Psoas muscle (tissue), 8 donors: ENCODE data around the gene CDRT15L2. TPM values are rescaled to one million over a fixed set of nuclear protein-coding genes. Genes with fewer than 3 reads are reported as not detected.
"Not testable (repeated sequence)": the region's sequence is repeated elsewhere in the genome, so short reads cannot be mapped to it uniquely, and the experiment has no call there.

Source experiments
- ATAC-seq, 4 donors: fragments of 200-7000 bp; cut with Tn5 transposase; one replicate each; pipeline ENCODE4 v1.9.1; 2020; ENCODE audit warnings: moderate library complexity in 3 of 4, mild to moderate bottlenecking in 2 of 4
- DNase-seq, 2 donors: peaks; one replicate each; pipeline ENCODE4 v3.0.0-alpha.2; 2020
- H3K27ac ChIP-seq: fragments of 200-600 bp; one replicate; pipeline ENCODE4 v1.8.0; 2022
- H3K27me3 ChIP-seq, 3 donors: fragments of 200-600 bp in 1 of 3; one replicate each; pipeline versions ENCODE4 v1.6.1 to v1.8.0; 2013 to 2022; ENCODE audit warnings: low read length in 2 of 3, mild to moderate bottlenecking in 2 of 3, moderate library complexity in 1 of 3; ENCODE audit not compliant: insufficient read depth in 3 of 3
- H3K36me3 ChIP-seq, 2 donors: fragments of 200-600 bp in 1 of 2; one replicate each; pipeline versions ENCODE4 v1.6.1 to v1.8.0; 2013 to 2022; ENCODE audit warnings: low read depth in 1 of 2, mild to moderate bottlenecking in 1 of 2, moderate library complexity in 1 of 2; ENCODE audit not compliant: insufficient read depth in 1 of 2
- H3K4me1 ChIP-seq: fragments of 200-600 bp; one replicate; pipeline ENCODE4 v1.8.0; 2022
- H3K4me3 ChIP-seq: fragments of 200-600 bp; one replicate; pipeline ENCODE4 v1.8.0; 2022; ENCODE audit warnings: mild to moderate bottlenecking
- H3K9me3 ChIP-seq: fragments of 200-600 bp; one replicate; pipeline ENCODE4 v1.8.0; 2022
- WGBS, 3 donors: extraction: QIAGEN DNeasy Blood & Tissue Kit; methylation state at CpG; one replicate each; pipeline versions ENCODE4 v1.1.6 to v1.1.7; 2013; 5-methylcytosine and 5-hydroxymethylcytosine counted together
- intact Hi-C, 2 donors: fragments of 100-400 bp; cut with DNase I; formaldehyde crosslinking; loops; one replicate each; pipeline versions ENCODE4 v1.11.0 to v1.14.2; 2022
- long read RNA-seq, 2 donors: library from polyadenylated mRNA; unstranded; transcript quantifications; one replicate each; pipeline ENCODE4 v2.0.0, GENCODE V29; 2021
- polyA plus RNA-seq, 3 donors: library from polyadenylated mRNA; stranded (reverse); fragments of 200-250 nt; gene quantifications; one replicate each; pipeline ENCODE4 v1.2.3, GENCODE V29; 2013
- total RNA-seq, 4 donors: library from RNA; stranded (reverse); fragmentation: NEBNext Ultra II Directional in 2 of 4; extraction: Animal tissue kit (Norgen Biotek cat#: 25700) in 2 of 4; gene quantifications; one replicate each; pipeline versions ENCODE4 v1.2.1 to v1.2.4, GENCODE V29; 2021 to 2023
- donor health status: healthy with polysubstance abuse.
- donor health status: DM: no; HTN: no; CAD: no; lungs with moderate emphysema.
- donor health status: Bipolar disorder and iron deficiency.
- donor health status: healthy.
- donor health status: DM: yes; HTN: yes; CAD: no.
- donor health status: DM: no; HTN: no; CAD: no.
- donor health status: DM: no; HTN: no; CAD: no.
- donor health status: DM: yes; HTN: yes; CAD: no.

CDRT15L2 gene
- not detected for total RNA-seq
- not detected for polyA plus RNA-seq
- long read RNA-seq, donor 1: 0 reads
- long read RNA-seq, donor 2: 0 reads

DNA sequence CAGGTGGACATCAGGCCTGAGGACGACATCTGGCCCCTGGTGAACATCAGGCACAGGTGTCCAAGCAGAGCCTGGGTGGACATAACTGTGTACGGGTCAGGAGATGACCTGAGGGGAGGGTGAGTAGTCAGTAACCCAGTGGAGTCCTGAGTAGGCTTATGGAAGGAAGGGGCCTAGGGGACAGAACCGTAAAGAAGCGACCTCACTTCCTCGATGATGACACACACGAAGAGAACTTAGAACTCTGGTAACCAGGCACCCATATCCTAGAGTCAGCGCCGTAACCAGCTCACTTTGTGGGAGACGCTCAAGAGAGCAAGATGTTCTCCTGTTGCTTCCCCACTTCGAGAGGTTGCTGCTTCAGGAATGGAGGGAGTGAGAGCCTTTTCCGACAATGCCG, at the start of gene CDRT15L2:
CDRT15L2 (plus strand) TSS at position 301 of the 400 bp plus-strand sequence; CDS start at position 321, 20 bp downstream.
- intact Hi-C loops, H3K27me3 ChIP-seq, H3K4me1 ChIP-seq, H3K27ac ChIP-seq, ATAC-seq, H3K9me3 ChIP-seq, DNase-seq, H3K36me3 ChIP-seq, H3K4me3 ChIP-seq: not testable (repeated sequence)
- 87 to 93% (median 91%) methylated on average over 10 to 12 of the region's 12 CpGs for WGBS, 3 donors

DNA sequence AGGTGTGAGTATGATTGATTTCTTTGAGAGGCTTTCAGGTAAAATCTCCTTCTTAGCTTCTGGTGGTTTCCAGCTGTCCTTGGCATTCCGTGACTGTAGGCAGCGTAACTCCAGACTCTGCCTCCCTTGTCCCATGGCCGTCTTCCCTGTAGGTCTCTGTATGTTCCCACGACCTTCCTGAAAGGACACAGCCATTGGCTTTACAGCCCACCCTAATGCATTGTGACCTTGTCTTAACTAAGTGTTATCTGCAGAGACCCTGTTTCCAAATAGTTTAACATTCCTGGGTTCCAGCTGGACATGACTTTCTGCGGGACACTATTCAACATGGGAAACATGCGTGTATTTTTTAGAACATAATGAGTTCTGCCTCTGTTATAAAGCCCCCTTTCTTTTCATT, 49.4 kb upstream of the CDRT15L2 start:
- H3K36me3 ChIP-seq, H3K27me3 ChIP-seq, H3K9me3 ChIP-seq, H3K27ac ChIP-seq, H3K4me3 ChIP-seq, DNase-seq, ATAC-seq, intact Hi-C loops, H3K4me1 ChIP-seq: not testable (repeated sequence)
- 23 to 55% (median 38%) methylated on average over 2 to 4 of the region's 6 CpGs for whole genome bisulfite sequencing, 3 donors

DNA sequence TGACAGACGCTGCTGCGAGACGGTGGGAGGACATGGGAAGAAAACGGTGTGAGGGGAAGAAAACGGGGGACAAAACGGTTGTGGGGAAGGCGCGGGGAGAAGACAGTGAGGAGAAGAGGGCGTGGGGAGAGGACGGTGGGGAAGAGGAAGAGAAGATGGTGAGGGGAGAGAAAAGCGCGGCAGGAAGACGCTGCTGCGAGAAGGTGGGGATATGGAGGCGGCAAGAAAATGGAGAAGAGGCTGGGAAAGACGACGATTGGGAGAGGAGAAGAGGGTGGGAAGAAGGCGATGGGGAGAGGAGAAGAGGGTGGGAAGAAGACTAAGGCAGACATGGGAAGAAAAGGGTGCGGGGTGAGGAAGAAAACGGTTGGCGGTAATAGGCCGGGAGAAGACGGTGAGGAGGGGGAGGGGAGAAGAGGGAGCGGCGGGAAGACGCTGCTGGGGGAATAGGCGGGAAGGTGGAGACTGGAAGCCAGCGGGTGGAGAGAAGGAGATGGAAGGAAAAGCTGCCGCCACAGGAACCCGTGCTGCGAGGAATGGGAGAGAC, 46.9 kb upstream of the CDRT15L2 start:
- intact Hi-C loops, H3K36me3 ChIP-seq, H3K4me3 ChIP-seq, H3K9me3 ChIP-seq, H3K27me3 ChIP-seq, H3K4me1 ChIP-seq, H3K27ac ChIP-seq, DNase-seq: not testable (repeated sequence)
- ATAC-seq: peak in 1 of 4 donors; percentile 65
- WGBS, 3 donors: 0 to 2% (median 0%) methylated on average over 7 to 15 of the region's 31 CpGs

DNA sequence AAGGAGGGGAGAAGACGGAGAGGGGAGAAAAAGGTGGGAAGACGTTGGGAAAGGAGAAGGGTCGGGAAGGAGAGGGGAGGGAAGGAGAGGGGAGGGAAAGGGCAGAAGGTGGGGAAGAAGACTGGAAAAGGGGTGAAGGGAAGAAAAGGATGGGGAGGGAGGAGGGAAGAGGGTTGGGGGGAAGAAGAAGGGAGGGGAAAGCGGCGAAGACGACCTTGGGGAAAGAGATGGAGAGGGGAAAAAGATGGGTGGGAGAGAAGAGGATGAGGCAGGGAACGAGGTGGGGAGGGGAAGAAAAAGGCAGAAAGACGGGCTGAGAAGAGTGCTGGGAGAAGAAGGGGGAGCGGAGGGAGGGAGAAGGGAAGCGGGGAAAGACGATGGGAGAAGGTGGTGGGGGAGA, 46.3 kb upstream of the CDRT15L2 start:
- intact Hi-C loops, H3K27ac ChIP-seq, H3K27me3 ChIP-seq, H3K4me1 ChIP-seq, DNase-seq, ATAC-seq, H3K4me3 ChIP-seq, H3K9me3 ChIP-seq, H3K36me3 ChIP-seq: not testable (repeated sequence)
- WGBS, 3 donors: 1 to 7% (median 4%) methylated on average over 8 to 11 of the region's 11 CpGs

DNA sequence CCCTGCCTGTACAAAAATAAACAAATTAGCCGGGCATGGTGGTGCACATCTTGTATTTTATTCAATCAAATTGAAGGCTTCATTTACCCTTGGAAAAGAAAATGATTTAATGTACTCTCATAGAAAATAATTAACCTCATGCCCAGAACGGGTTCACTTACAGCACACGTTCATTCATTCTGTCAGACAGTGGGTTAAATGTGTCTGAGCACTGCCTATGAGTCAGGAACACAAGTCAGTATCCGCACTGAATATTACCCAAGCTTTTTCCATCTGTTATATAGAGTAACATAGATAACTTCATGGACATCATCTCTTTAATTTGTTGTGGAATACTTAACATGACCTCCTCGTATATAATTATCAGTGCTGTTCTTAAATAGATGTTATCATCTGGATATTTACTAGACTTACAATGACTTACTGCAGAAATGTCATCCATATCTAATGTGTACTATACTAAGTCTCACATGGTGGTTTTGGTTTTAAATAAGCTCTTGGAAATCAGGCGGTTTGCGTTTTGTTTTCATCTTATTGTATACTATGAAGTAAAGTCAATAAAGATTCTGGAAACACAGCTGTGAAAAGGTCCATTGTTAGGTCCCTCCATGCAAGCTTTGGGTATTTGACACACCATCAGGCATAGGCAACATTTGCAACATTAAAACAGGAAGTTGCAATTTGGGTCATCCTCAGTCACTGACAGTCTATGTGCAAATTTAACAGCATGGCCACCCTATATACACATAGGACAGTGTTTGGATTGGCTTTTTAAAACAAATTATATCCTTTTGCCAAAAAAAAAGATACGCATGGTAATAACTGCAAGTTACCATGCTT, 44.6 kb upstream of the CDRT15L2 start:
- ATAC-seq, H3K9me3 ChIP-seq, intact Hi-C loops, H3K4me3 ChIP-seq, DNase-seq, H3K36me3 ChIP-seq, H3K27me3 ChIP-seq, H3K4me1 ChIP-seq, H3K27ac ChIP-seq: not testable (repeated sequence)
- 49 to 59% (median 51%) methylated on average over 8 of the region's 8 CpGs for WGBS, 3 donors

DNA sequence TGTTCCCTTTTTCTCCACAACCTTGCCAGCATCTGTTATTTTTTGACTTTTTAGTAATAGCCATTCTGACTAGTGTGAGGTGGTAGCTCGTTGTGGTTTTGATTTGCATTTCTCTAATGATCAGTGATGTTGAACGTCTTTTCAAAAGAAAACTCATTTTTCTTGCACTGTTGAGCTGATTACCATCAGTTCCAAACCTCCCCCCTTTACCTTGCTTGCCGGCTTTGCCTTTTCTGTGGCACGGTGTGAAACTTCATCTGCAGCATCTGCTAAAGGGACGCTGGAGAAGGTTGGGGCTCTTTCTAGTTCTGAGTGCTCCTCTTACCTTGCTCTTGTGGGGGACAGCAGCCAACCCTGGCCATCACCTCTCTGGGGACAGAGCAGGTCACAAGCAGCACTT, 39.1 kb upstream of the CDRT15L2 start:
- not testable (repeated sequence) for ATAC-seq, H3K36me3 ChIP-seq, H3K9me3 ChIP-seq

DNA sequence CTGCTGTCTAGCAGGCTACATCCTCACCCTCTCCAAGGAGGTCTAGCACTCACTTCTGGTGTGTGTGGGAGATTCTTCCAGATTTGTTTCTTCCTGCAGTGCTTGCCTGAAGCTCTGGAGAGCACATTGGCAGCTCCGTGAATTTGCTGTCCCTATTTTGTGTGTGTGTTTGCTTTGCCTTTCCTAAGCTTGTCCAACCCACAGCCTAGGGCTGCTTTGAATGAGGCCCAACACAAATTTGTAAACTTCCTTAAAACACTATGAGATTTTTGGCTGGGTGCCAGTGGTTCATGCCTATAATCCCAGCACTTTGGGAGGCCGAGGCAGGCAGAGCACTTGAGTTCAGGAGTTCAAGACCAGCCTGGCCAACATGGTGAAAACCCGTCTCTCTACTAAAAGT, 38.7 kb upstream of the CDRT15L2 start:
- intact Hi-C loops, DNase-seq, ATAC-seq, H3K4me1 ChIP-seq, H3K9me3 ChIP-seq, H3K27ac ChIP-seq, H3K4me3 ChIP-seq, H3K36me3 ChIP-seq, H3K27me3 ChIP-seq: not testable (repeated sequence)
- 22 to 27% (median 25%) methylated on average over 2 of the region's 3 CpGs for WGBS, 3 donors

More for the DNA sequence above, 39.1 kb upstream of the CDRT15L2 start:
- DNase-seq, H3K4me3 ChIP-seq, H3K4me1 ChIP-seq, H3K27me3 ChIP-seq, H3K27ac ChIP-seq, intact Hi-C loops: not testable (repeated sequence)
- WGBS, 3 donors: 57 to 65% (median 63%) methylated on average over 1 to 3 of the region's 5 CpGs

DNA sequence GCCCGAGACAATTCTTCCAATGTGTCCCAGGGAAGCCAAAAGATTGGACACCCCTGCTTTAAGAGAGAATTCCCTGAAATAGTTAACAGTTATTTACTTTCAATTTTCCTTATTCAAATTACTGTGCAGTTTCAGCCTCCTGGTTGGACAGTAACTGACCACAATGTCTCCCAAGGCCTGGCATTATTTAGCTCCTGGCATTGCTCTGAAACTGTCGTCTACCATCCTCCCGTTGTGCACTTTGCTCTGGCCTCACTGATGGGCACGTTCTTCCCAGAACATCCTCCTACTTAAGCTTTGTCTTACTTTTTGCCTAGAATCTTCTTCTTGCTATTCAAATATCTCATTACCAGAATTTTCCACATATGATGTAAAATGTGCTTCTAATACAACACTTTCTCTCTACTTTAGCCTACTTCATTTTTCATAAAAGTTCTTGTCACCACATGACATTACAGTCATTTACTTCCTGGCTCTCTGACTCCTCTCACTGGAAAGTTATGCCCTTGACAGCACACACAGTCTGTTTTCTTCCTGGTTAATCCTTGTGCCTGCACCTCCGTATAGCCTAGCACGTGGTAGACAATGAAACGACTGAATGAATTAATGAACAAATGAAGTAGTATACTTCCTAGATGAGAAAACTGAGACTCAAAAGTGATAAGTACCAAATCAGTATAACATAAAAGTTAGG, 37.5 kb upstream of the CDRT15L2 start:
- H3K4me3 ChIP-seq, intact Hi-C loops, H3K4me1 ChIP-seq, DNase-seq, H3K9me3 ChIP-seq, H3K36me3 ChIP-seq, ATAC-seq, H3K27me3 ChIP-seq, H3K27ac ChIP-seq: not testable (repeated sequence)
- WGBS, 3 donors: 45 to 47% (median 46%) methylated on average over 7 of the region's 7 CpGs

DNA sequence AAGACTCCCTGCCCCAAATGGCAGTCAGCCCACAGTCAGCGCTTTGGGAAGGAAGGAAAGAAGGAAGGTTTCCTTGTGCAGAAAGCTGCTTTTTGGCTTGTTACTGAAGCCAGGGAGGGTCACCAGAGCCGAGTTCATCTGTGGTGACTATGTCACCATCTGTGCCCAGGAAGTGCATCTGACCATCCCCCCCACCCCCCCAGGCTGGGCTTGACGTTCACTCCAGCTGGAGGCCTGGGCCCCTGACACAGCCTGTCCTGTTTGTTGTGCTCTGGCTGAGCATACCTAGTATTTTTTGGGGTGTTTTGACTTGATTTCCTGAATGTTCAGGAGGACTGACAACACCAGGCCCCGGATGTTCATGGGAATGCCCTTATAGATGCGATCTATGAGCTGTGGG, 31.6 kb upstream of the CDRT15L2 start:
- H3K4me1 ChIP-seq, ATAC-seq, H3K9me3 ChIP-seq, H3K27ac ChIP-seq, H3K27me3 ChIP-seq, H3K4me3 ChIP-seq, H3K36me3 ChIP-seq, intact Hi-C loops, DNase-seq: not testable (repeated sequence)
- WGBS, 3 donors: 13 to 36% (median 28%) methylated on average over 2 to 3 of the region's 5 CpGs

DNA sequence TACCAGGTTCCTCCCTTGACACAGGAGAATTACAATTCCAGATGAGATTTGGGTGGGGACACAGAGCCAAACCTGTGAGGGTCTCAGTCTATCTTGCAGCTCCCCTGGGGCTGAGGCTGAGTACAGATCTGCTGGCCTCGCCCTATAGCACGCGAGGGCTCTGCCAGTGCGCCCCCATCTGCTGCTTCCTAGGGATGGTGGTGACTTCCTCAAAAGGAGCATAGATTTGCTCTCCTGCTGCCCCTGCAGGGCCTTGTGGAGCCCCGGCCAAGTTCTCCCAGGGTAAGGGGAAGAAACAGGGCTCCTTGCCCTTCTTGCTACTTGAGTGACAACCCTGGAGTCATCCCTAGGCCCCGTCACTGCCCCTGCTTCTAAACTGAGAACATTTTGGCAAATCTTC, 26.6 kb upstream of the CDRT15L2 start:
- DNase-seq, H3K4me1 ChIP-seq, H3K27ac ChIP-seq, H3K36me3 ChIP-seq, intact Hi-C loops, H3K27me3 ChIP-seq, H3K9me3 ChIP-seq, ATAC-seq, H3K4me3 ChIP-seq: not testable (repeated sequence)
- 72 to 82% (median 81%) methylated on average over 3 to 6 of the region's 6 CpGs for WGBS, 3 donors

DNA sequence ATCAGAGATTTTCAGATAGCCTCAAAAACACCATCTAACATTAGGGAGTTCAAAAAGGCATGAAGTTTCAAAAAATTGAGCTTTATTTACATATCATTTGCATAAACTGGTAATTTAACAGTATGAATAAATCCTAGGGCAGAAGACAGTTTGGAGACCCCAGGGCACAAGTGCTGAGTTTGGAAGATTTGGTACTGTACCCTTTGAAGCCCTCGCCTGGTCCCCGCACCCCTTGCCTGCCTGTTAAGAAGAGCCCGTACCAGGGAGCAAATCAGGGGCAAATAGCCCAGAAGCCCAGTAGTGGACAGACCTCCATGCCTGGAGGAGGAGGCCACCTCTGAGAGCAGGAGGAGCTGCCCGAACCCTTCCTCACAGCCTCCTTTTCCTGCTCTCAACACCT, 24.8 kb upstream of the CDRT15L2 start:
- H3K27me3 ChIP-seq, H3K4me3 ChIP-seq, H3K4me1 ChIP-seq, DNase-seq, ATAC-seq, H3K27ac ChIP-seq, H3K36me3 ChIP-seq, intact Hi-C loops, H3K9me3 ChIP-seq: not testable (repeated sequence)
- WGBS, 3 donors: 83 to 91% (median 84%) methylated on average over 3 of the region's 4 CpGs
